GM12878 (cell line): ENCODE results near the gene CTBP1. TPM values are rescaled to one million over a fixed set of nuclear protein-coding genes. Genes with fewer than 3 reads are reported as not detected.
A peak's percentile ranks its signal among the peaks of the same experiment; 100 is the strongest.

Source experiments
- ATAC-seq: fragments of 200-7000 bp; cut with Tn5 transposase; 3 replicates; pipeline ENCODE4 v1.9.1; 2020; ENCODE audit warnings: mild to moderate bottlenecking, moderate library complexity
- BruUV-seq: library from RNA; stranded (reverse); fragments of 400-500 nt; replicated peaks from 2 replicates; lab custom pipeline; 2021; lab: Mats Ljungman, UMichigan
- CTCF ChIA-PET: fragments of 300-600 bp; sonication (Branson Sonifier 250); formaldehyde crosslinking; extraction: SDS; loops from one replicate; lab custom pipeline; 2021; ENCODE audit warnings: inconsistent platforms; lab: Yijun Ruan, JAX
- POLR2A ChIA-PET: fragments of 350-600 bp; formaldehyde crosslinking; extraction: SDS; loops from one replicate; lab custom pipeline; 2021; ENCODE audit warnings: inconsistent platforms; lab: Charles Lee
- RAD21 ChIA-PET: fragments of 300-600 bp; sonication (Branson Sonifier 250); formaldehyde crosslinking; loops from one replicate; lab custom pipeline; 2023; ENCODE audit warnings: antibody characterized with exemption; ENCODE audit not compliant: unreplicated experiment; lab: Charles Lee
- SMC1A ChIA-PET: fragments of 300-600 bp; sonication (Branson Sonifier 250); formaldehyde crosslinking; loops from one replicate; lab custom pipeline; 2023; ENCODE audit not compliant: unreplicated experiment, uncharacterized antibody; lab: Charles Lee
- DNase-seq: peaks from one replicate; pipeline ENCODE4 v3.0.0-alpha.2; 2011; ENCODE audit warnings: low read depth, low spot score
- FAIRE-seq: peaks from 3 replicates; lab custom pipeline; 2011; peaks lifted over from hg19 to GRCh38; lab: Jason Lieb, UNC
- H2AFZ ChIP-seq: 2 replicates; pipeline ENCODE4 v1.6.0; 2011; ENCODE audit warnings: low read depth, low read length, control low read depth; ENCODE audit not compliant: control insufficient read depth
- H3K27ac ChIP-seq: 2 replicates; pipeline ENCODE4 v1.5.1; 2011; ENCODE audit warnings: control low read depth; ENCODE audit not compliant: control insufficient read depth, insufficient read depth
- H3K27me3 ChIP-seq, 2 experiments: replicated peaks in 1 of 2; 2 replicates each; pipeline versions ENCODE4 v1.6.0 to v1.6.1; 2011; ENCODE audit warnings: low read length in 1 of 2; ENCODE audit not compliant: control insufficient read depth in 2 of 2, insufficient read depth in 2 of 2
- H3K36me3 ChIP-seq, 2 experiments: 2 replicates each; pipeline ENCODE4 v1.5.1; 2011; ENCODE audit warnings: low read length in 1 of 2; ENCODE audit not compliant: control insufficient read depth in 2 of 2, insufficient read depth in 2 of 2
- H3K4me1 ChIP-seq: 2 replicates; pipeline ENCODE4 v1.6.1; 2011; ENCODE audit warnings: mild to moderate bottlenecking, low read length, moderate library complexity, mixed read lengths; ENCODE audit not compliant: control insufficient read depth, insufficient read depth
- H3K4me2 ChIP-seq: 2 replicates; pipeline ENCODE4 v1.6.0; 2011; ENCODE audit warnings: control low read depth; ENCODE audit not compliant: control insufficient read depth, insufficient read depth
- H3K4me3 ChIP-seq: fragments of 200-600 bp; sonication (generic); 2 replicates; pipeline ENCODE4 v1.5.1; 2016
- H3K79me2 ChIP-seq: 2 replicates; pipeline ENCODE4 v1.6.0; 2011; ENCODE audit warnings: low read length; ENCODE audit not compliant: control insufficient read depth, insufficient read depth
- H3K9ac ChIP-seq: 2 replicates; pipeline ENCODE4 v1.8.0; 2011; ENCODE audit warnings: low read length, control low read depth, mixed read lengths; ENCODE audit not compliant: control insufficient read depth, insufficient read depth
- H3K9me3 ChIP-seq: replicated peaks from 3 replicates; pipeline ENCODE4 v1.5.1; 2011; ENCODE audit warnings: mild to moderate bottlenecking, low read length; ENCODE audit not compliant: control insufficient read depth, insufficient read depth
- H4K20me1 ChIP-seq: 2 replicates; pipeline ENCODE4 v1.6.0; 2011; ENCODE audit not compliant: control insufficient read depth, insufficient read depth
- CEBPB ChIP-seq, 2 experiments: fragments of 150-350 bp in 1 of 2; IDR thresholded peaks; 2 replicates each; pipeline ENCODE4 v1.6.1; 2012 to 2014; ENCODE audit warnings: low read depth in 2 of 2, low read length in 2 of 2, borderline replicate concordance in 1 of 2, inconsistent platforms in 1 of 2
- DPF2 ChIP-seq: fragments of 450-650 bp; IDR thresholded peaks from 2 replicates; pipeline ENCODE4 v1.6.1; 2017; ENCODE audit warnings: mild to moderate bottlenecking
- E2F8 ChIP-seq: fragments of 450-650 bp; IDR thresholded peaks from 2 replicates; pipeline ENCODE4 v1.6.1; 2018; ENCODE audit warnings: mild to moderate bottlenecking, low read depth, moderate library complexity; ENCODE audit not compliant: partially characterized antibody
- EP300 ChIP-seq, 2 experiments: fragments of 150-350 bp in 1 of 2; IDR thresholded peaks; 2 replicates each; pipeline ENCODE4 v1.6.1; 2011 to 2012; ENCODE audit warnings: low read depth in 2 of 2, low read length in 2 of 2, borderline replicate concordance in 1 of 2, improper control_type of control experiment in 1 of 2, inconsistent platforms in 1 of 2; ENCODE audit not compliant: control insufficient read depth in 1 of 2
- KAT2A ChIP-seq: conservative IDR thresholded peaks from 2 replicates; pipeline ENCODE4 v1.6.1; 2011; ENCODE audit warnings: low read depth, low read length; ENCODE audit not compliant: control insufficient read depth
- LARP7 ChIP-seq: fragments of 450-650 bp; IDR thresholded peaks from 2 replicates; pipeline ENCODE4 v1.6.1; 2017; ENCODE audit warnings: mild to moderate bottlenecking
- NFXL1 ChIP-seq: fragments of 450-650 bp; IDR thresholded peaks from 2 replicates; pipeline ENCODE4 v1.6.1; 2017; ENCODE audit warnings: antibody characterized with exemption, mild to moderate bottlenecking, borderline replicate concordance
- PML ChIP-seq: IDR thresholded peaks from 2 replicates; pipeline ENCODE4 v1.6.1; 2012; ENCODE audit warnings: low read length, inconsistent platforms
- RBBP5 ChIP-seq: fragments of 200-600 bp; sonication (generic); conservative IDR thresholded peaks from 2 replicates; pipeline ENCODE4 v1.6.1; 2016
- SREBF1 ChIP-seq: IDR thresholded peaks from 2 replicates; pipeline ENCODE4 v1.6.1; 2012; ENCODE audit warnings: mild to moderate bottlenecking, low read length
- SREBF2 ChIP-seq: IDR thresholded peaks from 2 replicates; pipeline ENCODE4 v1.6.1; 2012; ENCODE audit warnings: mild to moderate bottlenecking, low read length
- STAT1 ChIP-seq: fragments of 450-650 bp; conservative IDR thresholded peaks from 2 replicates; pipeline ENCODE4 v1.6.1; 2014; ENCODE audit warnings: antibody characterized with exemption, mild to moderate bottlenecking
- ZNF207 ChIP-seq: fragments of 450-650 bp; IDR thresholded peaks from 2 replicates; pipeline ENCODE4 v1.6.1; 2014; ENCODE audit warnings: antibody characterized with exemption, mild to moderate bottlenecking, borderline replicate concordance
- WGBS: methylation state at CpG from one replicate; pipeline ENCODE4 v1.1.6; 2016; ENCODE audit warnings: low lambda C conversion rate; ENCODE audit not compliant: insufficient replicate concordance, insufficient coverage; ENCODE audit errors: missing lambda C conversion rate; 5-methylcytosine and 5-hydroxymethylcytosine counted together
- in situ Hi-C: fragments of 300-500 bp; cut with MboI; formaldehyde crosslinking; loops from 9 replicates; pipeline ENCODE4 v1.14.3; 2018; ENCODE audit warnings: mixed read lengths
- intact Hi-C: fragments of 100-400 bp; cut with micrococcal nuclease; formaldehyde crosslinking; loops from one replicate; pipeline ENCODE4 v1.14.2; 2022; ENCODE audit not compliant: unreplicated experiment
- polyA plus RNA-seq, 11 experiments: library from polyadenylated mRNA; depleted of rRNA in 4 of 11; unstranded in 6 of 11; stranded (reverse) in 5 of 11; fragments of >200 nt; fragmentation: Nextera tagmentation in 4 of 11; fragmentation: Illumina TruSeq in 1 of 11; extraction: Ambion mirVana in 4 of 11; extraction: Trizol in 1 of 11; gene quantifications; 1 replicate in 1 of 11; 2 replicates in 10 of 11; pipeline versions ENCODE4 v1.2.1 to v1.2.3, GENCODE V29; 2011 to 2016; ENCODE audit warnings: inconsistent platforms in 2 of 11, missing spikeins in 2 of 11, low read depth in 1 of 11
- total RNA-seq, 4 experiments: library from RNA; depleted of rRNA in 3 of 4; stranded (reverse); fragments of >200 nt in 3 of 4; fragmentation: Illumina TruSeq in 1 of 4; extraction: Trizol in 1 of 4; gene quantifications; 2 replicates each; pipeline versions ENCODE4 v1.2.1 to v1.2.3, GENCODE V29; 2013 to 2021
- TF ChIP-seq, protein P1 (sequence below): fragments of 150-350 bp; IDR thresholded peaks from 2 replicates; pipeline ENCODE4 v1.6.1; 2014; ENCODE audit warnings: mild to moderate bottlenecking, low read depth, low read length
- TF ChIP-seq, protein P2 (sequence below): IDR thresholded peaks from 2 replicates; pipeline ENCODE4 v1.6.1; 2011; ENCODE audit warnings: low read depth, low read length, improper control_type of control experiment, borderline replicate concordance
- TF ChIP-seq, protein P3 (sequence below): IDR thresholded peaks from 2 replicates; pipeline ENCODE4 v1.6.1; 2012; ENCODE audit warnings: low read depth, low read length, improper control_type of control experiment

Gene CTBP1
- total and polyA plus RNA-seq, 10 of the 15 experiments (the other 5 are each of a cell fraction or from before 2014, with no cell fraction given) = 7.4 to 182 (median 63.1) TPM

DNA sequence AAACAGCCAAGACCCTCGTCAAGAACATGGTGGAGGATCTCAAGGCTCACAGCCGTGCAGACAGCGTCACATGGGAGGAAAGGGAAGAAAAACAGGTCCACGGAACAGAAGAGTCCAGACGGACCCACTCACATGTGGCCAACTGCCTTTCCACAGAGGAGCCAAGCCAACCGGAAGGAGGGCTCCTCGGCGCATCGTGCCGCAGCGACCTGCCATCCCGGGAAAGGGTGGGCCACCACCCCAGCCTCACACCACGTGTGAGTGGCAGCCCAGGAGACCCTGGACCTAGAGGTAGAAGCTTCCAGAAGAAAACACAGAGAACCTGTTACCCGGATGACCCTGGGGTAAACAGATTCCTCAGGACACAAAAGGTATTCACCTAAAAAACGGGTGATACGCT lies 28.4 kb downstream of the CTBP1 start:
- 0 out of 2 replicates have a peak overlapping the region, but pooled peaks have one; percentile 21 for H3K4me3 ChIP-seq
- no peaks in the 10 kb centered on the region for H3K27me3 ChIP-seq
- in situ Hi-C loops = no loop called here
- SMC1A ChIA-PET = interaction anchor here (1.7 to 3.2 kb wide), 2 partner anchors 17 to 37 kb away, joined by 11 to 18 read pairs; no protein-coding TSS in a partner anchor
- peaks cover 9 to 28% of the 10 kb centered on the region in 2 experiments; a peak in 3 of 4 replicates for H3K36me3 ChIP-seq
- CTCF ChIA-PET = interaction anchor here (0.7 to 1.7 kb wide), 4 partner anchors 47 to 537 kb away, joined by 3 to 6 read pairs (median 3); no protein-coding TSS in a partner anchor
- no TSS peak for BruUV-seq
- peaks cover 11% of the 10 kb centered on the region for H3K79me2 ChIP-seq
- intact Hi-C loops = no loop called here
- no peaks in the 10 kb centered on the region; the same call in 2 of the 3 replicates for H3K9me3 ChIP-seq
- no peak overlapping the region for H3K27ac ChIP-seq
- 92% methylated on average over 16 of the region's 16 CpGs for WGBS
- no peak overlapping the region for H3K9ac ChIP-seq
- RAD21 ChIA-PET = interaction anchor here (0.6 to 2.1 kb wide), 2 partner anchors 36 to 94 kb away, joined by 3 to 11 read pairs; no protein-coding TSS in a partner anchor
- H4K20me1 ChIP-seq = no peaks in the 10 kb centered on the region
- peaks cover 42% of the 10 kb centered on the region for H3K4me1 ChIP-seq
- no peak overlapping the region; the same call in 1 of the 2 replicates for H3K4me2 ChIP-seq
- H2AFZ ChIP-seq = no peak overlapping the region
- ATAC-seq (no peak), FAIRE-seq (no peak), DNase-seq (no peak)
- no peak for TF ChIP-seq RBBP5
- no peak for TF ChIP-seq NFXL1
- TF ChIP-seq DPF2 = no peak
- TF ChIP-seq CEBPB (IDR thresholded peaks at IDR 0.05; ENCODE audit: borderline replicate concordance in 1 of 2, low read depth in 2 of 2, low read length in 2 of 2) = no peak
- no peak for TF ChIP-seq PML
- TF ChIP-seq LARP7 = no peak
- no peak for TF ChIP-seq KAT2A
- TF ChIP-seq SREBF2 = no peak
- TF ChIP-seq, protein P1, sequence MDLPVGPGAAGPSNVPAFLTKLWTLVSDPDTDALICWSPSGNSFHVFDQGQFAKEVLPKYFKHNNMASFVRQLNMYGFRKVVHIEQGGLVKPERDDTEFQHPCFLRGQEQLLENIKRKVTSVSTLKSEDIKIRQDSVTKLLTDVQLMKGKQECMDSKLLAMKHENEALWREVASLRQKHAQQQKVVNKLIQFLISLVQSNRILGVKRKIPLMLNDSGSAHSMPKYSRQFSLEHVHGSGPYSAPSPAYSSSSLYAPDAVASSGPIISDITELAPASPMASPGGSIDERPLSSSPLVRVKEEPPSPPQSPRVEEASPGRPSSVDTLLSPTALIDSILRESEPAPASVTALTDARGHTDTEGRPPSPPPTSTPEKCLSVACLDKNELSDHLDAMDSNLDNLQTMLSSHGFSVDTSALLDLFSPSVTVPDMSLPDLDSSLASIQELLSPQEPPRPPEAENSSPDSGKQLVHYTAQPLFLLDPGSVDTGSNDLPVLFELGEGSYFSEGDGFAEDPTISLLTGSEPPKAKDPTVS = no peak
- TF ChIP-seq STAT1 = no peak
- TF ChIP-seq, protein P2, sequence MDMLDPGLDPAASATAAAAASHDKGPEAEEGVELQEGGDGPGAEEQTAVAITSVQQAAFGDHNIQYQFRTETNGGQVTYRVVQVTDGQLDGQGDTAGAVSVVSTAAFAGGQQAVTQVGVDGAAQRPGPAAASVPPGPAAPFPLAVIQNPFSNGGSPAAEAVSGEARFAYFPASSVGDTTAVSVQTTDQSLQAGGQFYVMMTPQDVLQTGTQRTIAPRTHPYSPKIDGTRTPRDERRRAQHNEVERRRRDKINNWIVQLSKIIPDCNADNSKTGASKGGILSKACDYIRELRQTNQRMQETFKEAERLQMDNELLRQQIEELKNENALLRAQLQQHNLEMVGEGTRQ = no peak
- no peak for TF ChIP-seq E2F8
- no peak for TF ChIP-seq EP300 (IDR thresholded peaks at IDR 0.05; ENCODE audit: borderline replicate concordance in 1 of 2, control insufficient read depth in 1 of 2, low read depth in 2 of 2, low read length in 2 of 2)
- TF ChIP-seq, protein P3, sequence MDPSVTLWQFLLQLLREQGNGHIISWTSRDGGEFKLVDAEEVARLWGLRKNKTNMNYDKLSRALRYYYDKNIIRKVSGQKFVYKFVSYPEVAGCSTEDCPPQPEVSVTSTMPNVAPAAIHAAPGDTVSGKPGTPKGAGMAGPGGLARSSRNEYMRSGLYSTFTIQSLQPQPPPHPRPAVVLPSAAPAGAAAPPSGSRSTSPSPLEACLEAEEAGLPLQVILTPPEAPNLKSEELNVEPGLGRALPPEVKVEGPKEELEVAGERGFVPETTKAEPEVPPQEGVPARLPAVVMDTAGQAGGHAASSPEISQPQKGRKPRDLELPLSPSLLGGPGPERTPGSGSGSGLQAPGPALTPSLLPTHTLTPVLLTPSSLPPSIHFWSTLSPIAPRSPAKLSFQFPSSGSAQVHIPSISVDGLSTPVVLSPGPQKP = no peak
- TF ChIP-seq ZNF207 = no peak
- no peak for TF ChIP-seq SREBF1
- POLR2A ChIA-PET = interaction anchor here (0.7 to 3.7 kb wide), 2 partner anchors 18 to 99 kb away, joined by 3 to 26 read pairs; no protein-coding TSS in a partner anchor
